ENCODE results near the gene ZNF341. TPM values are rescaled to one million over a fixed set of nuclear protein-coding genes. Genes with fewer than 3 reads are reported as not detected.

Gene ZNF341
- total and polyA plus RNA-seq, 9 of the 15 experiments (the other 6 are each of a cell fraction or from before 2014, with no cell fraction given) = 0.08 to 2.6 (median 1.0) TPM

DNA sequence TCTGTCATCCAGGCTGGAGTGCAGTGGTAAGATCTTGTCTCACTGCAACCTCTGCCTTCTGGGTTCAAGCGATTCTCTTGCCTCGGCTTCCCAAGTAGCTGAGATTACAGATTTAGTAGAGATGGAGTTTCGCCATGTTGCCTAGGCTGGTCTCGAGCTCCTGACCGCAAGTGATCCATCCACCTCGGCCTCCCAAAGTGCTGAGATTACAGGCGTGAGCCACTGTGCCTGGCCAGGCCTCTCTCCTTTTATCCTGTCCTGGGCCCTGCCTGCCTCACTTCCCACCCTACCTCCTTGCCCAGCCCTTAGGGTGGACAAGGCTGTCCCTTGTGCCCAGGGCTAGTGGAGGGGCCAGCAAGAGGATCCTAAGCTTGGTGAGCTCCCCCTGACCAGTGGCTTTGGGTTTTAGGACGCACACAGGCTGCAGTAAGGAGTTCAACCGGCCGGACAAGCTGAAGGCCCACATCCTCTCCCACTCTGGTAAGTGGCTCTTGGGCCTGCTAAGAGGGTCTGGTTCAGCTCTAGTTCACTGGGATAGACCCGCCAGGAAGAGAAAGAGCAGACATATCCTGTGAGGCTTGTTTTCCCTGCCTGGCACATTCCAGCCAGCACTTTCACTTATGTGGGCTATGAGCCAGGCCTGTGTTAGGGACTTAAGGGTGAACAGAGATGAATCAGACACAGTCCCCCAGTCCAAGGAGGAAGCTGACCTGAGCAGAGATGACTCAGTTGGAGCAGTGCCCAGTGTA, 57.5 kb downstream of the ZNF341 start:
- no TSS peak for BruUV-seq (replicated peaks)
- peak; percentile 19 for FAIRE-seq
- H3K4me3 ChIP-seq = no peak overlapping the region
- no peak overlapping the region for H3K4me2 ChIP-seq (ENCODE audit: insufficient read depth, low read length)
- POLR2A ChIA-PET = interaction anchor here (0.7 kb wide), 3 partner anchors 10 to 1322 kb away, joined by 3 to 4 read pairs (median 3); no protein-coding TSS in a partner anchor
- peaks cover 5 to 19% of the 10 kb centered on the region in 2 experiments; a peak in 4 of 5 replicates for H3K4me1 ChIP-seq (replicated peaks in 1 of 2; ENCODE audit: control insufficient read depth in 2 of 2, insufficient read depth in 2 of 2, low read length in 2 of 2)
- no peaks in the 10 kb centered on the region for H3K9me1 ChIP-seq (ENCODE audit: control insufficient read depth, insufficient read depth, low read length)
- no peaks in the 10 kb centered on the region for H3K9me3 ChIP-seq (replicated peaks; ENCODE audit: control insufficient read depth, insufficient read depth, low read depth, low read length)
- in situ Hi-C loops (cut with MboI) (no loop called here), intact Hi-C loops (cut with micrococcal nuclease) (no loop called here)
- H3K27me3 ChIP-seq (ENCODE audit: control insufficient read depth in 2 of 2, insufficient read depth in 2 of 2, low read length in 2 of 2) = no peaks in the 10 kb centered on the region
- H4K20me1 ChIP-seq (replicated peaks; ENCODE audit: control insufficient read depth, insufficient read depth, low read length) = no peaks in the 10 kb centered on the region
- H3K79me2 ChIP-seq (ENCODE audit: control insufficient read depth, insufficient read depth, low read length) = no peaks in the 10 kb centered on the region
- peak overlapping the region in 1 of 2 experiments; percentile 70; a peak in 1 of 4 replicates for H3K9ac ChIP-seq (ENCODE audit: insufficient read depth in 1 of 2, low read depth in 2 of 2, low read length in 2 of 2)
- TF ChIP-seq ZNF444 (CRISPR knock-in tag; IDR thresholded peaks at IDR 0.05) (no peak), RBM17 (IDR thresholded peaks at IDR 0.05; ENCODE audit: borderline replicate concordance, low read depth, low read length) (no peak), RFX1 (IDR thresholded peaks at IDR 0.05) (no peak), SMARCE1 (IDR thresholded peaks at IDR 0.05) (0 out of 2 replicates have a peak, but pooled peaks have one; percentile 34), JUND (IDR thresholded peaks at IDR 0.05; ENCODE audit: borderline replicate concordance, low read depth, low read length) (peak; percentile 54; the same call in 1 of the 2 replicates), JUND (tag; IDR thresholded peaks at IDR 0.05; ENCODE audit: borderline replicate concordance, low read depth, low read length) (no peak), ETV1 (tag; conservative IDR thresholded peaks at IDR 0.05; ENCODE audit: low read depth) (no peak), FOSL1 (tag; conservative IDR thresholded peaks at IDR 0.05) (peak; percentile 63), NFIC (IDR thresholded peaks at IDR 0.05) (peak; percentile 71), NELFE (IDR thresholded peaks at IDR 0.05; ENCODE audit: insufficient read depth, insufficient read length) (no peak)
- TF ChIP-seq, protein P1, sequence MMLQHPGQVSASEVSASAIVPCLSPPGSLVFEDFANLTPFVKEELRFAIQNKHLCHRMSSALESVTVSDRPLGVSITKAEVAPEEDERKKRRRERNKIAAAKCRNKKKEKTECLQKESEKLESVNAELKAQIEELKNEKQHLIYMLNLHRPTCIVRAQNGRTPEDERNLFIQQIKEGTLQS (IDR thresholded peaks at IDR 0.05) = peak; percentile 27; the same call in 1 of the 2 replicates
- TF ChIP-seq, protein P1 (CRISPR knock-in tag; conservative IDR thresholded peaks at IDR 0.05) = no peak
- DNase-seq (ENCODE audit: extremely low read depth in 1 of 4, low spot score in 3 of 4) = peak in 1 of 4 experiments; percentile 37
- WGBS (ENCODE audit: insufficient coverage, low coverage, missing lambda C conversion rate) = 66% methylated on average over 11 of the region's 11 CpGs
- CTCF ChIA-PET (ENCODE audit: low intra/inter-chr PET ratio) = no interaction called here
- no peak overlapping the region for H2AFZ ChIP-seq (ENCODE audit: low read depth, low read length)
- ATAC-seq = peak; percentile 32
- H3K27ac ChIP-seq (ENCODE audit: extremely low read depth, low read depth, low read length) = no peak overlapping the region
- no peaks in the 10 kb centered on the region for H3K36me3 ChIP-seq (ENCODE audit: control insufficient read depth, insufficient read depth, low read length)

All from K562 (cell line).